NT2/D1 (cell line): ENCODE measurements around the gene SNCAIP.

Experiments used
- SUZ12 ChIP-seq: IDR thresholded peaks from 2 replicates; pipeline ENCODE4 v1.6.1; 2011; ENCODE audit not compliant: insufficient read length, insufficient read depth; ENCODE audit errors: extremely low read depth
- YY1 ChIP-seq: IDR thresholded peaks from 2 replicates; pipeline ENCODE4 v1.6.1; 2011; ENCODE audit not compliant: insufficient read length, insufficient read depth
- ZNF274 ChIP-seq: IDR thresholded peaks from 2 replicates; pipeline ENCODE4 v1.6.1; 2011; ENCODE audit warnings: mild to moderate bottlenecking, low read depth, low read length

- TF ChIP-seq YY1 (no peak), ZNF274 (no peak), SUZ12 (no peak)
Measured at GRCh38 chr5:122392824-122393223, 80.8 kb downstream of the SNCAIP start.
